PC-3 (cell line): ENCODE results near the gene DDX17.

Source experiments
- EZH2 ChIP-seq: fragments of 300-600 bp; sonication (generic); IDR thresholded peaks from one replicate; pipeline ENCODE4 v1.6.1; 2017; ENCODE audit warnings: antibody characterized with exemption, mild to moderate bottlenecking, low read length; ENCODE audit not compliant: unreplicated experiment
- TF ChIP-seq, protein P1 (sequence below): fragments of 300-600 bp; sonication (generic); conservative IDR thresholded peaks from 2 replicates; pipeline ENCODE4 v1.5.1; 2017; ENCODE audit warnings: antibody characterized with exemption, low read depth, mild to moderate bottlenecking, low read length

DNA sequence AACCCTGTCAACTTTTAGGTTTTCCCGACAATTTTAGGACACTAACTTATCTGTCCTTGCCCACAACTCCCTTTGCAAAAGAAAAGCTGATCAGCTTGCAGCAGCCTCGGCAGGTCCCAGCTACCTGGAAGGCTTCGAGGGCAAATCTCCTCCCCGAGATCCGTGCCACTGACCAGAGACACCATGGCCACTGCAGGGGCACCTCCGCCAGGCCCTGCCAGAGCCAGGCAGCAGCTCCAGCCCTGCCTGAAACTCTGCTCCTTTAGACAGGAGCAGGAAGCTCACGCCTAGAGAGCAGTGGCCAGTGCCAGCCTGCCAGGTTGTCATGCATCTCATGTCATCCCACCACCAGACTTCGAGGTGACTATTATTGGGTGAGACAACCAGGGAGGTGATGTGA is 72.2 kb downstream of the DDX17 start:
- TF ChIP-seq, protein P1, sequence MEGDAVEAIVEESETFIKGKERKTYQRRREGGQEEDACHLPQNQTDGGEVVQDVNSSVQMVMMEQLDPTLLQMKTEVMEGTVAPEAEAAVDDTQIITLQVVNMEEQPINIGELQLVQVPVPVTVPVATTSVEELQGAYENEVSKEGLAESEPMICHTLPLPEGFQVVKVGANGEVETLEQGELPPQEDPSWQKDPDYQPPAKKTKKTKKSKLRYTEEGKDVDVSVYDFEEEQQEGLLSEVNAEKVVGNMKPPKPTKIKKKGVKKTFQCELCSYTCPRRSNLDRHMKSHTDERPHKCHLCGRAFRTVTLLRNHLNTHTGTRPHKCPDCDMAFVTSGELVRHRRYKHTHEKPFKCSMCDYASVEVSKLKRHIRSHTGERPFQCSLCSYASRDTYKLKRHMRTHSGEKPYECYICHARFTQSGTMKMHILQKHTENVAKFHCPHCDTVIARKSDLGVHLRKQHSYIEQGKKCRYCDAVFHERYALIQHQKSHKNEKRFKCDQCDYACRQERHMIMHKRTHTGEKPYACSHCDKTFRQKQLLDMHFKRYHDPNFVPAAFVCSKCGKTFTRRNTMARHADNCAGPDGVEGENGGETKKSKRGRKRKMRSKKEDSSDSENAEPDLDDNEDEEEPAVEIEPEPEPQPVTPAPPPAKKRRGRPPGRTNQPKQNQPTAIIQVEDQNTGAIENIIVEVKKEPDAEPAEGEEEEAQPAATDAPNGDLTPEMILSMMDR = no peak
- no peak for TF ChIP-seq EZH2
